ENCODE data around the gene SHISA5. TPM values are rescaled to one million over a fixed set of nuclear protein-coding genes. Genes with fewer than 3 reads are reported as not detected.

SHISA5 gene
- total RNA-seq, 2 donors from 2014 or later = 66.9 to 120 TPM

DNA sequence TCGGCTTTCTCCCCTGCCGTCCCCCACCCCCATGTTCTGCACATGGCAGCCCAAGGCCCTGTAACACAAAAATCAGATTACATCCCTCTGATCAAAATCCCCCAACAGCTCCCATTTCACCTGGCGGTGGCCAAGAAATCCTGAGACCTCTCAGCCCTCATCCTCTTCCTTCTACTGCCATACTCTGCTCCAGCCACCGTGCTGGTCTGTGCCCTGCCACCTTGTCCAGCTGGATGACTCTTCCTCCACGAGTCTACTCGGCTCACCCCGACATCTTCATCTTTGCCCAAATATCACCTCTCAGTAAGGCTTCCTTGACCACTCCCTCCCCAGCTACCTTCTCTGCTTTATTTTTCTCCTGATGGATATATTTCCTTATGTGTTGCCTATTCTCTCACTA, 67.1 kb downstream of the SHISA5 start:
- H3K27ac ChIP-seq = no peak overlapping the region
- H3K4me1 ChIP-seq = peaks cover 0 to 37% of the 10 kb centered on the region in 2 donors

DNA sequence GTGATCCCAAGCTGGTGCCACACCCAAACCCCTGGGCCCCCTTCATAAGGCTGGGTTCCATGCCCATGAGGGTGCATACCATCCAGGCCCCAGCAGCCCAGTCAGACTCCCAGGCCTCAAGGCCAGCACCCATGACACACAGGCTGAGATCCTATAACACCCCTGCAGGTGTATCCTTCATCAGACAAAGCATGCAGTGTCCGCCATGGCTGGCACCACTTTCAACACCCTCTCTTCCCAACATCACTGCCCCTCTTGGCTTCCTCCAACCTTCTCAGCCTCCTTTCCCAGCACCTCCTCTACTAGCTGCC, 67.5 kb downstream of the SHISA5 start:
- peaks cover 0 to 33% of the 10 kb centered on the region in 2 donors for H3K4me1 ChIP-seq
- TF ChIP-seq, protein P1, sequence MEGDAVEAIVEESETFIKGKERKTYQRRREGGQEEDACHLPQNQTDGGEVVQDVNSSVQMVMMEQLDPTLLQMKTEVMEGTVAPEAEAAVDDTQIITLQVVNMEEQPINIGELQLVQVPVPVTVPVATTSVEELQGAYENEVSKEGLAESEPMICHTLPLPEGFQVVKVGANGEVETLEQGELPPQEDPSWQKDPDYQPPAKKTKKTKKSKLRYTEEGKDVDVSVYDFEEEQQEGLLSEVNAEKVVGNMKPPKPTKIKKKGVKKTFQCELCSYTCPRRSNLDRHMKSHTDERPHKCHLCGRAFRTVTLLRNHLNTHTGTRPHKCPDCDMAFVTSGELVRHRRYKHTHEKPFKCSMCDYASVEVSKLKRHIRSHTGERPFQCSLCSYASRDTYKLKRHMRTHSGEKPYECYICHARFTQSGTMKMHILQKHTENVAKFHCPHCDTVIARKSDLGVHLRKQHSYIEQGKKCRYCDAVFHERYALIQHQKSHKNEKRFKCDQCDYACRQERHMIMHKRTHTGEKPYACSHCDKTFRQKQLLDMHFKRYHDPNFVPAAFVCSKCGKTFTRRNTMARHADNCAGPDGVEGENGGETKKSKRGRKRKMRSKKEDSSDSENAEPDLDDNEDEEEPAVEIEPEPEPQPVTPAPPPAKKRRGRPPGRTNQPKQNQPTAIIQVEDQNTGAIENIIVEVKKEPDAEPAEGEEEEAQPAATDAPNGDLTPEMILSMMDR (IDR thresholded peaks at IDR 0.05) = no peak
- no peaks in the 10 kb centered on the region for H3K27me3 ChIP-seq
- no peak for DNase-seq (ENCODE audit: low spot score)
- no peaks in the 10 kb centered on the region for H3K36me3 ChIP-seq
- H3K27ac ChIP-seq = no peak overlapping the region
- no peaks in the 10 kb centered on the region for H3K9me3 ChIP-seq
- H3K4me3 ChIP-seq = no peak overlapping the region

More for the DNA sequence above, 67.1 kb downstream of the SHISA5 start:
- Histone ChIP-seq H3K27me3 (no peaks in the 10 kb centered on the region), H3K36me3 (peaks cover 4% of the 10 kb centered on the region), H3K4me3 (no peak overlapping the region), H3K9me3 (no peaks in the 10 kb centered on the region)
- no peak for DNase-seq (ENCODE audit: low spot score)
- TF ChIP-seq, protein P1 (IDR thresholded peaks at IDR 0.05) = no peak

DNA sequence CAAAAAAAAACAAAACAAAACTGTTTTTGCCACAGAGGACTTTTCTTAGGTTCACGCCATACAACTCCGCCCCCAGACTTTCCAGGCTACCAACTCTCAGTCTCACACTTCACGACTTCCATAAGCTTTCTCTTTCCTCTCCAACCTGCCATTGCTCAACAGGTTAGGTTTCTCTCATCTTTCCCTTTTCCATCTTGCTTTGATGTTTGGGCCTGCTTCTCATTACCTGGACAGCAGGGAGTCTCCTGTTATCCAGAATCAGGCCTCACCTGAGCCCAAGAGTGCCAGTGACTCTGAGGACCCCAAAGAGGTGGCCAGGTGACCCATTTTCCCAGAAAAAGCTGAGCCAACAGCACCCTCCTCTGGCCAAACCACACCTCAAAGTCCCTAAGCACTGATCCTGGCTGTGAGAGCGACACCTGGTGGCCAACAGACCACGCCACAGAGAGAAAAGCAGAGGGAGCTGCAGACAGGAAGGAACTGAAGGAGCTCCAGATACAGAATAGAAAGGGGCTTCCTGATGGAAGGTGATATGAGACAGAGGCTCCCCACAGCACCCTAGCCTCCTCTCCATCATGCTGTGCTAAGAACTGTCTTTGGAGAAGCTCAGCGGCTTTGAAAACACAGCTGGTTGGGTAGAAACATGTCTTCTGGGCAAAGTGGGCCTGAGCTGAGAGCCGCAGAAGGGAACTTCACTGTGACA, 68.0 kb downstream of the SHISA5 start:
- Histone ChIP-seq H3K36me3 (no peaks in the 10 kb centered on the region), H3K9me3 (no peaks in the 10 kb centered on the region), H3K27ac (peak overlapping the region; percentile 8 to 25), H3K27me3 (no peaks in the 10 kb centered on the region), H3K4me3 (no peak overlapping the region), H3K4me1 (peaks cover 0 to 28% of the 10 kb centered on the region in 2 donors)
- TF ChIP-seq, protein P1 (IDR thresholded peaks at IDR 0.05) = peak; percentile 97 to 98
- DNase-seq (ENCODE audit: low spot score) = peak; percentile 92

DNA sequence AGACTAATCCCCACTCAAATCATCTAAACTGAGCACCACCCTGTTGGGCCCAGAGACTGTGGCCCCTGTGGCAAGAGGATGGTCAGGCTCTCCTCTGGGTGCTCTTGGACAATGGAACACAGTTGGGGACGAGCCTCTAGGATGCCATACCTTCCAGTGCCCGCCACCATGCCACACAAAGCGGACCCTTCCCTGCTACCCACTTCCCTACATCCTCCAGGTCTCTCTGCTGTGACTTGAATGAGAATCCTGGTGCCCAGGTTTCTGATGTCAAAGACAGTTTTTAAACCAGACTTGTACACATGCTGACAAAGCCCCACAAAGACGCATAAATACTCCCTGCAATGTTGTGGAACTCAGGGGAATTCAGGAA, 68.8 kb downstream of the SHISA5 start:
- H3K4me1 ChIP-seq = peaks cover 0 to 29% of the 10 kb centered on the region in 2 donors
- no peak overlapping the region for H3K4me3 ChIP-seq
- H3K27ac ChIP-seq = peak overlapping the region; percentile 19 to 25
- H3K27me3 ChIP-seq = no peaks in the 10 kb centered on the region
- DNase-seq (ENCODE audit: low spot score) = no peak
- TF ChIP-seq, protein P1 (IDR thresholded peaks at IDR 0.05) = no peak
- H3K9me3 ChIP-seq = no peaks in the 10 kb centered on the region
- H3K36me3 ChIP-seq = no peaks in the 10 kb centered on the region

DNA sequence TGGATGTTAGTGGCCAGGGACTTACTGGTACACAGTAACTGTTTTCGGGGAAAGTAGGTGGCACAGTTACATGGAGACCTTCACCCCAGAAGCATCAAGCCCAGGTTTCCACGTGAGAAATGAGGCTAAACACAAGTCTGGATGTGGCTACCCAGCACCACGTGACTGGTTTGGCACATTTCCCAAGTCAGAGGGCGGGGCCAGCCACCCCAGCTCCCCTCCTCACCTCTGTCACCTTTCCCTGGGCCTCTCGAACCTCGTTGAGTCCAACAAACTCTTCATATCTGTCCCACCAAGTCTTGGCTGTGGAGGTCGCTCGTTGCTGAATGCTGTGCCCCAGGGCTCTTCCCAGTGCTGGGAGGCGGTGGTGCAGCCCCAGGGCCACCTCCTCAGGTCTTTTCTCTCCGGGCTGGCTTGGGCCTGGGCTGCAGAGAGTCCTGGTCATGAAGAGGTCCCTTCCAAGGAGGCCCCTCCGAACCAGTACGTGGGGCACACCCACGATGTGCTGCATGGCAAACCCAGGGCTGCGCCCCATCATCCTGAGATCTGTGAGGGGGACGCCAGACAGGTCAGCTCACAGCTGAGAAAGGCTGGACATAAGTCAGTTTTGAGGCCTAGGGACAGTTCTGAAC, 69.3 kb downstream of the SHISA5 start:
- TF ChIP-seq, protein P1 (IDR thresholded peaks at IDR 0.05) = no peak
- H3K4me3 ChIP-seq = no peak overlapping the region
- peak overlapping the region; percentile 19 to 25 for H3K27ac ChIP-seq
- H3K9me3 ChIP-seq = no peaks in the 10 kb centered on the region
- no peaks in the 10 kb centered on the region for H3K27me3 ChIP-seq
- peaks cover 0 to 33% of the 10 kb centered on the region in 2 donors for H3K4me1 ChIP-seq
- DNase-seq (ENCODE audit: low spot score) = no peak
- no peaks in the 10 kb centered on the region for H3K36me3 ChIP-seq
